VCaP (cell line): Measurements from ENCODE around the gene COG5.

Experiments used
- H3K27ac ChIP-seq: fragments of 450-650 bp; 2 replicates; pipeline ENCODE4 v1.5.1; 2017
- CTCF ChIP-seq: fragments of 450-650 bp; conservative IDR thresholded peaks from 2 replicates; pipeline ENCODE4 v1.5.1; 2017; ENCODE audit warnings: mild to moderate bottlenecking, moderate library complexity

Gene COG5

GRCh38 chr7:107381453-107381852, 182.3 kb downstream of the COG5 start:
- H3K27ac ChIP-seq = no peak overlapping the region
- no peak for TF ChIP-seq CTCF

DNA sequence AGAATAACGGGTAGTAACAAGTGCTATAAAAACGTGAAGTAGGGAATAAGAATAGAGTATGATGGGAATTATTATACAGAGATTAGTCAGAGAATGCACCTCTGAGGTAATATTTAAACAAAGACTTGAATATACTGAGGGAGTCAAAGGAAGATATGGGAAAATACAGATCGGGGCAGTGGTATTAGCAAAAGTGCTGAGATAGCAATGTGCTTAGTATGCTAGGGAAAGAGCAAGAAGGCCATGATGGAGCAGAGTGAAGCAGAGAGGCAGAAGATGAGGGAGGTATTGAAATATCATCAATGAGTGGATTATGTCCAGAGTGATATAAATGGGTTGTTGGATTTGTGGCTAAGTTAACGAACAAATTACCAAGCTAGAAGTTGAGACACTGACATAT, 190.4 kb downstream of the COG5 start:
- H3K27ac ChIP-seq = no peak overlapping the region
- TF ChIP-seq CTCF = no peak

GRCh38 chr7:107372298-107372697, 191.4 kb downstream of the COG5 start:
- no peak for TF ChIP-seq CTCF
- peak overlapping the region; percentile 12 for H3K27ac ChIP-seq

- TF ChIP-seq CTCF = no peak
- no peak overlapping the region; the same call in 1 of the 2 replicates for H3K27ac ChIP-seq
Observed at GRCh38 chr7:107370816-107371215, 192.9 kb downstream of the COG5 start.

GRCh38 chr7:107364787-107365186, 198.9 kb downstream of the COG5 start:
- no peak for TF ChIP-seq CTCF
- no peak overlapping the region for H3K27ac ChIP-seq

- H3K27ac ChIP-seq = no peak overlapping the region
- no peak for TF ChIP-seq CTCF
Observed at GRCh38 chr7:107359520-107360316, 204.0 kb downstream of the COG5 start.

DNA sequence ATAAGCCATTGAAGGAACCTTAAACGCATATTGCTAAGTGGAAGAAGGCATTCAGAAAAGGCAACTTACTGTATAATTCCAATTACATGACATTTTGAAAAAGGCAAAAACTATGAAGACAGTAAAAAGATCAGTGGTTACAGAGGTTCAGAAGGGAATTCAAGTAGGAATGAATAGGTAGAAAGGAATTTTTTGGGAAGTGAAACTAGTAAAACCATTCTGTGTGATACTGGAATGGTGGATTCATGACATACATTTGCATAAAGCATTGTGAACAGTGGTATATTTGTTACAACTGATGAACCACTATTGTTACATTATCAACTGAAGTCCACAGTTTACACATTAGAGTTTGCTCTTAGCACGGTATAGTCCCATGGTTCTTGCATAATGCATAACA, 208.1 kb downstream of the COG5 start:
- no peak overlapping the region for H3K27ac ChIP-seq
- no peak for TF ChIP-seq CTCF
